GM12874 (cell line): ENCODE data around the gene GABRA1.

Source experiments
- CTCF ChIP-seq: IDR thresholded peaks from 2 replicates; pipeline ENCODE4 v1.5.1; 2011; ENCODE audit warnings: low read depth, mild to moderate bottlenecking, control low read depth, low read length, moderate library complexity; ENCODE audit not compliant: insufficient read depth

GABRA1 gene

GRCh38 chr5:161847941-161848391, at the start of gene GABRA1:
GABRA1 (plus strand) TSS chr5:161848120; CDS start chr5:161850811, 2,691 bp downstream.
- TF ChIP-seq CTCF = no peak

DNA sequence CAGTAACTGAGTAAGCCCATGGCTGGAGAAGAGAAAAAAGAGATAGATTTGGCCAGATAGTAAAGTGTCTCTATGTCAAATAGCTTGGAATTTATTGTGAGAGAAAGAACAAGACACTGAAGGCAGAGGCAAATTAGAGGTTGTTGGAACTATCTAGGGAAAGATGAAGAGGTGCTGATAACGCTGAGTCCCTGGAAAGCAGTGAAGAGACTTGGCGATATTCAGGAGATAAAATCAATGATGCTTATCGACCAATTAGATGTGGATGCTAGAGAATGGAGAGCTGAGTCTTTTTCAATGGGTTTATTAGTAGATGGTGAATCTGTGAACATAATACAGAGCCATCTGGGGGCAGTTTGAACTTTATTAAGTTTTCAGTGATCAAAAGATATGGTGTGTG, 48.6 kb upstream of the GABRA1 start:
- TF ChIP-seq CTCF = no peak

DNA sequence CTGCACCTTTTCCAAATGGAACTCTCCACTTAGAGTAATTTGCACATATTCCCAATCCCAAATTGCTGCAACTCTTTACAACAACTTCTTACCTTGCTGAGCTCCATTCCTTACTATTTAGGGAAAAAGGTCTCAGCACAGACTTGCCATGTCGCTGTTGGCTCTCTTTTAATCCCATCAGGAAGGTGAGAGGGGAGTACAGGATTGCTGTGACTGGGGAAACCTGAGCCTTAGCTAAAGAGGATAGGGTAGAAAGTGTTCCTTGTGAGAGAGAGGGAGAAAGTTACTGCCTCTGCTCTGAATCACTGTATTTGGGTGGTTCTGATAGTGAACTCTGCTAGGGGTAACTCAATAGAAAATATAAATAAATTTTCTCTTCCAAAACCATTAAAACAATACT, 43.7 kb upstream of the GABRA1 start:
- no peak for TF ChIP-seq CTCF

DNA sequence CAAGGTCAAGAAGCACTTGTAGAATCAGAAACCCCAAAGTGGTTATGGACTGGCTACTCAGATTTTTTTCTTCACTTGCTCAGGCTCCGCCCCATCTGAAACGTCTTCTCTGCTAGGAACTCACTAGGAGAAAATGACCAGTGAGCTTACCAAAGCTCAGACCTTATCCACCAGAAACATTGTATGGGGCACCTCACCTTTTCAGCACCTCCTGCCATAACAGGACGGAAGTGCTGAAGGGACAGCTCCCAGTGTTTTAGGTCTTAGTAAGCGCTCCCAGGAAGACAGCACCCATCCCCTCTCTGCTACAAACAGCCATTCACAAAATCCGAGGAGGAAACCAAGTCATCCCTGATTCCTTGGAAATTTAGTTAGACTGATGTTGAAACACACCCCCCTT, 1.2 kb upstream of the GABRA1 start:
- TF ChIP-seq CTCF = no peak

- no peak for TF ChIP-seq CTCF
Observed at GRCh38 chr5:161847447-161847846, 473 bp upstream of the GABRA1 start.

DNA sequence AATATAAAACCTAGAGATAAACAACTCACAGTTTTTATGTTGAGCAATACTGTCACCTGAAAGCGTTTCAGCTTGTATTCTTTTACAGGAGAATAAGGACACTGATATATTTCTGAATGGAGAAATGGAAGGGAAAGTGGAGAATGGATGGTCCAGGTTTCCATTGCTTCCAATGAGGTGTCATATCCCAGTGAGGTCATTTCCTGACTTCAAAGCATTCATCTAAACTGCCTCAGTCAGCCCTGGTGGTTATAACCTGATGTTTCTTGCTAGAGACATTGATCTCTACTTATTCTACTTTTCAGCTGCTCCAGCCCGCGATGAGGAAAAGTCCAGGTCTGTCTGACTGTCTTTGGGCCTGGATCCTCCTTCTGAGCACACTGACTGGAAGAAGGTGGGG, 2.6 kb downstream of the GABRA1 start:
- TF ChIP-seq CTCF = no peak

GRCh38 chr5:161851691-161852299, 3.9 kb downstream of the GABRA1 start:
- TF ChIP-seq CTCF = no peak

- no peak for TF ChIP-seq CTCF
Observed at GRCh38 chr5:161857358-161857757, 9.4 kb downstream of the GABRA1 start.
